Uterus (tissue), 4 donors: ENCODE results near the gene NADK2. TPM values are rescaled to one million over a fixed set of nuclear protein-coding genes. Genes with fewer than 3 reads are reported as not detected.

Source experiments
- DNase-seq, 2 donors: peaks; one replicate each; pipeline ENCODE4 v3.0.0-alpha.2; 2019 to 2020
- H3K27ac ChIP-seq, 2 donors: fragments of 200-600 bp; sonication (generic); 1 replicate in 1 of 2; 2 replicates in 1 of 2; pipeline ENCODE4 v1.5.1; 2016 to 2018
- H3K27me3 ChIP-seq, 2 donors: fragments of 200-600 bp; sonication (generic); one replicate each; pipeline ENCODE4 v1.5.1; 2018 to 2019; ENCODE audit warnings: control low read depth in 1 of 2
- H3K36me3 ChIP-seq, 2 donors: fragments of 200-600 bp; sonication (generic); one replicate each; pipeline ENCODE4 v1.5.1; 2019; ENCODE audit warnings: control low read depth in 1 of 2
- H3K4me1 ChIP-seq, 2 donors: fragments of 200-600 bp; sonication (generic); one replicate each; pipeline ENCODE4 v1.5.1; 2018 to 2019; ENCODE audit warnings: control low read depth in 1 of 2
- H3K4me3 ChIP-seq, 2 donors: fragments of 200-600 bp; sonication (generic); 1 replicate in 1 of 2; 2 replicates in 1 of 2; pipeline ENCODE4 v1.5.1; 2018 to 2019; ENCODE audit warnings: mild to moderate bottlenecking in 1 of 2
- H3K9me3 ChIP-seq, 2 donors: fragments of 200-600 bp; sonication (generic); one replicate each; pipeline ENCODE4 v1.5.1; 2019; ENCODE audit warnings: control low read depth in 1 of 2
- POLR2A ChIP-seq, 2 donors: fragments of 450-650 bp; IDR thresholded peaks; one replicate each; pipeline ENCODE4 v1.6.1; 2016; ENCODE audit warnings: antibody characterized with exemption in 2 of 2, mild to moderate bottlenecking in 1 of 2, moderate library complexity in 1 of 2
- intact Hi-C: fragments of 100-400 bp; cut with DNase I; formaldehyde crosslinking; loops from one replicate; pipeline ENCODE4 v1.15.1; 2023; ENCODE audit warnings: low total_unique reads
- total RNA-seq, 4 donors: library from RNA; depleted of rRNA in 3 of 4; stranded (reverse); fragments of >200 nt in 3 of 4; gene quantifications; one replicate each; pipeline versions ENCODE4 v1.1.0 to v1.2.4, GENCODE V29; 2014 to 2023
- TF ChIP-seq, protein P1 (sequence below), 4 experiments: fragments of 200-600 bp in 2 of 4; fragments of 450-650 bp in 2 of 4; sonication (generic) in 2 of 4; IDR thresholded peaks; one replicate each; pipeline ENCODE4 v1.5.1; 2016 to 2019; ENCODE audit warnings: antibody characterized with exemption in 4 of 4, mild to moderate bottlenecking in 2 of 4, moderate library complexity in 1 of 4
- donor health status: DM: yes; HTN: yes; CAD: no.

The NADK2 gene
- total RNA-seq, 4 donors from 2014 or later, result 19.2 to 74.7 (median 24.9) TPM

DNA sequence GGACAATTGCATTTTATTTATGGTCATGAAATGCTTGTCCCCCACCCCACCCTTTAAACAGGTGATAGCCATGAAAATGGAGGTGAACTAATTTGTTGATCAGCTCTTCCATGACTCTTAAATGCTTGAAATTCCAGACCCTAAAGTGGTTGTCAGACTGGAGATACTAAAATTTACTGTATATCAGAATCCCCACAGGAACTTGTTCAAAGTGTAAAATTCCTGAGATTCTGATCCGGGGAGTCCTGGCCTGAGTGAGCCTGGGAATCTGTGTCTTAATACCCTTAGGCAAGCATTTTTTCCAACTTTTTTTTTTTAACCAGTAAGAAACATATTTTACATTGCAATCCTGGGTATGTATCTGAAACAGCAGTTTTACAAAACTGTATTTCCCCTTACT lies 85.1 kb downstream of the NADK2 start:
- H3K4me3 ChIP-seq, result no peak overlapping the region
- no peaks in the 10 kb centered on the region for H3K9me3 ChIP-seq
- no peaks in the 10 kb centered on the region for H3K27me3 ChIP-seq
- TF ChIP-seq POLR2A (IDR thresholded peaks at IDR 0.05), result no peak
- TF ChIP-seq, protein P1, sequence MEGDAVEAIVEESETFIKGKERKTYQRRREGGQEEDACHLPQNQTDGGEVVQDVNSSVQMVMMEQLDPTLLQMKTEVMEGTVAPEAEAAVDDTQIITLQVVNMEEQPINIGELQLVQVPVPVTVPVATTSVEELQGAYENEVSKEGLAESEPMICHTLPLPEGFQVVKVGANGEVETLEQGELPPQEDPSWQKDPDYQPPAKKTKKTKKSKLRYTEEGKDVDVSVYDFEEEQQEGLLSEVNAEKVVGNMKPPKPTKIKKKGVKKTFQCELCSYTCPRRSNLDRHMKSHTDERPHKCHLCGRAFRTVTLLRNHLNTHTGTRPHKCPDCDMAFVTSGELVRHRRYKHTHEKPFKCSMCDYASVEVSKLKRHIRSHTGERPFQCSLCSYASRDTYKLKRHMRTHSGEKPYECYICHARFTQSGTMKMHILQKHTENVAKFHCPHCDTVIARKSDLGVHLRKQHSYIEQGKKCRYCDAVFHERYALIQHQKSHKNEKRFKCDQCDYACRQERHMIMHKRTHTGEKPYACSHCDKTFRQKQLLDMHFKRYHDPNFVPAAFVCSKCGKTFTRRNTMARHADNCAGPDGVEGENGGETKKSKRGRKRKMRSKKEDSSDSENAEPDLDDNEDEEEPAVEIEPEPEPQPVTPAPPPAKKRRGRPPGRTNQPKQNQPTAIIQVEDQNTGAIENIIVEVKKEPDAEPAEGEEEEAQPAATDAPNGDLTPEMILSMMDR (IDR thresholded peaks at IDR 0.05), result no peak
- H3K27ac ChIP-seq, result no peak overlapping the region
- no peak for DNase-seq
- intact Hi-C loops, result no loop called here
- H3K36me3 ChIP-seq, result no peaks in the 10 kb centered on the region
- peaks cover 0 to 4% of the 10 kb centered on the region in 2 donors for H3K4me1 ChIP-seq

DNA sequence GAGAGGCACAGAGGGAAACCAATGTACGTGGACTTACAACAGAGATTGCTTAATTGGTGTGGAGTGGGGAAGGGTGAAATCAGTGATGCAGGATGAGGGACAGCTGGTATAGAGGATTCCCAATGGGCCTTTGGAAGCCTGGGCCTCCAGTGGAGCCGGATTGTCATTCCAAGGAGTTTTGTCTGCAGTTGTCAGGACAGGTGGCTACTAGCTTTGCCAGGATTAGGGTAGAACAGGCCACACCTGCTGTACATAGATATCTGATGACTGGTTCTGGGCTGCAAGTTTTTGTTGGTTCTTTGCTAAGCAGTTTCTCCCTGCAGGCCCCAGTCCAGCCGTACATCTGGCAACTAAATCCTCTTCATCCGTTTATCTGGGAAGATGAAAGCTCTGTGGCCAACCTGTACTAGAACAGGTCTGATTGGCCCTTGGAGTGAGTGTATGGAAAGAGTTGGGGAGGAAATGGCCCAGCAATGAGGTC lies 85.6 kb downstream of the NADK2 start:
- intact Hi-C loops, result no loop called here
- TF ChIP-seq POLR2A (IDR thresholded peaks at IDR 0.05), result no peak
- TF ChIP-seq, protein P1 (IDR thresholded peaks at IDR 0.05), result no peak
- no peaks in the 10 kb centered on the region for H3K36me3 ChIP-seq

DNA sequence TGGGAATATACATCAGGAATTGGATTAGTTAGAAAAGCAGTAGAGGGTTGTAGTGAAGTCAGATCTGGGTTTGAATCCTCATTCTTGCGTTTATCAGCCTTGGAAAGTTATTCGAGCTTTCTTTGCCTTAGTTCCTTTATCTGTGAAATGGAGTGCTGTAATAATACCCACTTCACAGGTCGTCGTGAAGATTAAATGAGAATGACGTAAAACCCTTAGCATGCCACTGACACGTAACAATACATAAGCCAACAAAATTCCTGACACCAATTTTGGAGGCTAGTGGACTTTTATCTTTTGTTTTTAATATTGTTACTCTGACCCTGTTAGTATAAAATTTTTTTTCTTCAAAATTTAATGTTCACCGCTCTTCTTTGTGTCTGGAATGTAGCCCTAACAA lies 86.4 kb downstream of the NADK2 start:
- no peak overlapping the region for H3K4me3 ChIP-seq
- TF ChIP-seq POLR2A (IDR thresholded peaks at IDR 0.05), result no peak
- TF ChIP-seq, protein P1 (IDR thresholded peaks at IDR 0.05), result no peak
- no peaks in the 10 kb centered on the region for H3K27me3 ChIP-seq
- no peaks in the 10 kb centered on the region for H3K9me3 ChIP-seq
- H3K4me1 ChIP-seq, result peaks cover 0 to 4% of the 10 kb centered on the region in 2 donors
- intact Hi-C loops, result no loop called here
- DNase-seq, result no peak
- H3K27ac ChIP-seq, result no peak overlapping the region
- H3K36me3 ChIP-seq, result no peaks in the 10 kb centered on the region

More for the DNA sequence above, 85.6 kb downstream of the NADK2 start:
- Histone ChIP-seq H3K4me1 (peaks cover 0 to 4% of the 10 kb centered on the region in 2 donors), H3K4me3 (no peak overlapping the region), H3K9me3 (no peaks in the 10 kb centered on the region), H3K27ac (no peak overlapping the region), H3K27me3 (no peaks in the 10 kb centered on the region)
- DNase-seq, result no peak

- peaks cover 0 to 4% of the 10 kb centered on the region in 2 donors for H3K4me1 ChIP-seq
- H3K36me3 ChIP-seq, result no peaks in the 10 kb centered on the region
- intact Hi-C loops, result no loop called here
Observed at GRCh38 chr5:36153726-36154125, 88.0 kb downstream of the NADK2 start.

GRCh38 chr5:36153298-36153677 lies 88.4 kb downstream of the NADK2 start:
- H3K27ac ChIP-seq, result no peak overlapping the region
- H3K4me1 ChIP-seq, result peaks cover 0 to 4% of the 10 kb centered on the region in 2 donors
- TF ChIP-seq, protein P1 (IDR thresholded peaks at IDR 0.05), result no peak
- no peak for TF ChIP-seq POLR2A (IDR thresholded peaks at IDR 0.05)
- DNase-seq, result no peak
- H3K36me3 ChIP-seq, result no peaks in the 10 kb centered on the region
- no peaks in the 10 kb centered on the region for H3K27me3 ChIP-seq
- no peaks in the 10 kb centered on the region for H3K9me3 ChIP-seq
- intact Hi-C loops, result no loop called here
- H3K4me3 ChIP-seq, result peak overlapping the region in 1 of 2 donors; percentile 94

More at GRCh38 chr5:36153726-36154125, 88.0 kb downstream of the NADK2 start:
- Histone ChIP-seq H3K4me3 (no peak overlapping the region), H3K27ac (no peak overlapping the region), H3K27me3 (no peaks in the 10 kb centered on the region), H3K9me3 (no peaks in the 10 kb centered on the region)
- no peak for DNase-seq
- TF ChIP-seq, protein P1 (IDR thresholded peaks at IDR 0.05), result no peak
